GM18870 (cell line): ENCODE data around the gene TMEM131L.
A peak's percentile ranks its signal among the peaks of the same experiment; 100 is the strongest.
"Not testable (repeated sequence)": the region's sequence is repeated elsewhere in the genome, so short reads cannot be mapped to it uniquely, and the experiment has no call there.

Source experiments
- ATAC-seq: cut with Tn5 transposase; IDR thresholded peaks from one replicate; pipeline ENCODE4 v1.9.1; 2021; ENCODE audit warnings: moderate library complexity; ENCODE audit not compliant: unreplicated experiment

TMEM131L gene

GRCh38 chr4:153448003-153448731 is 18.0 kb upstream of the TMEM131L start:
- ATAC-seq, result no peak

- no peak for ATAC-seq
Observed at GRCh38 chr4:153449338-153449737, 16.8 kb upstream of the TMEM131L start.

GRCh38 chr4:153450544-153450917 is 15.6 kb upstream of the TMEM131L start:
- no peak for ATAC-seq

- ATAC-seq, result not testable (repeated sequence)
Observed at GRCh38 chr4:153451145-153451544, 15.0 kb upstream of the TMEM131L start.

GRCh38 chr4:153451911-153452657 is 14.1 kb upstream of the TMEM131L start:
- no peak for ATAC-seq

- no peak for ATAC-seq
Observed at GRCh38 chr4:153452658-153453378, 13.3 kb upstream of the TMEM131L start.

- ATAC-seq, result no peak
Observed at GRCh38 chr4:153453402-153453801, 12.8 kb upstream of the TMEM131L start.

- no peak for ATAC-seq
Observed at GRCh38 chr4:153458969-153459368, 7.2 kb upstream of the TMEM131L start.

- not testable (repeated sequence) for ATAC-seq
Observed at GRCh38 chr4:153461549-153461948, 4.6 kb upstream of the TMEM131L start.

- ATAC-seq, result no peak
Observed at GRCh38 chr4:153464068-153464467, 2.1 kb upstream of the TMEM131L start.

- ATAC-seq, result no peak
Observed at GRCh38 chr4:153465140-153465539, 1.0 kb upstream of the TMEM131L start.

- no peak for ATAC-seq
Observed at GRCh38 chr4:153465615-153466080, 512 bp upstream of the TMEM131L start.

GRCh38 chr4:153466949-153467896 is 1.1 kb downstream of the TMEM131L start:
- peak; percentile 34 for ATAC-seq

- no peak for ATAC-seq
Observed at GRCh38 chr4:153467897-153468262, 1.7 kb downstream of the TMEM131L start.

GRCh38 chr4:153468587-153468986 is 2.4 kb downstream of the TMEM131L start:
- peak; percentile 28 for ATAC-seq

GRCh38 chr4:153469031-153469430 is 2.9 kb downstream of the TMEM131L start:
- ATAC-seq, result no peak

GRCh38 chr4:153471071-153471697 is 5.0 kb downstream of the TMEM131L start:
- not testable (repeated sequence) for ATAC-seq

GRCh38 chr4:153471698-153472093 is 5.5 kb downstream of the TMEM131L start:
- ATAC-seq, result peak; percentile 37

- ATAC-seq, result peak; percentile 64
Observed at GRCh38 chr4:153472122-153473037, 6.2 kb downstream of the TMEM131L start.
